Measurements from ENCODE around the gene TOP2B. TPM values are rescaled to one million over a fixed set of nuclear protein-coding genes. Genes with fewer than 3 reads are reported as not detected.
A peak's percentile ranks its signal among the peaks of the same experiment; 100 is the strongest.

TOP2B gene
- polyA plus RNA-seq, 2 of the 4 experiments (the other 2 are of a cell fraction), result 65.8 to 95.7 TPM

GRCh38 chr3:25674670-25675069 is 10.0 kb upstream of the TOP2B start:
- CTCF ChIA-PET, result no interaction called here
- Histone ChIP-seq H3K9me3 (no peaks in the 10 kb centered on the region), H3K4me1 (no peaks in the 10 kb centered on the region), H3K27ac (no peak overlapping the region), H3K4me2 (no peak overlapping the region), H3K4me3 (no peak overlapping the region)
- WGBS (ENCODE audit: missing lambda C conversion rate), result 39% methylated on average over 2 of the region's 2 CpGs
- DNase-seq (ENCODE audit: low read depth in 1 of 2, low spot score in 1 of 2), result no peak
- TF ChIP-seq ZFP36 (IDR thresholded peaks at IDR 0.05; ENCODE audit: borderline replicate concordance, partially characterized antibody) (no peak), POLR2A (IDR thresholded peaks at IDR 0.05; ENCODE audit: low read length) (no peak), KDM1A (IDR thresholded peaks at IDR 0.05; ENCODE audit: low read depth) (no peak), TP53 (CRISPR knock-in tag; IDR thresholded peaks at IDR 0.05) (no peak), BHLHE40 (IDR thresholded peaks at IDR 0.05; ENCODE audit: low read depth, low read length) (no peak), FOXS1 (CRISPR knock-in tag; IDR thresholded peaks at IDR 0.05) (no peak), MAX (IDR thresholded peaks at IDR 0.05) (no peak), HMGXB4 (CRISPR knock-in tag; IDR thresholded peaks at IDR 0.05; ENCODE audit: borderline replicate concordance) (no peak), NPAS2 (CRISPR knock-in tag; IDR thresholded peaks at IDR 0.05; ENCODE audit: borderline replicate concordance) (no peak), NFE2L2 (conservative IDR thresholded peaks at IDR 0.05; ENCODE audit: low read length) (no peak), MAZ (IDR thresholded peaks at IDR 0.05; ENCODE audit: borderline replicate concordance, low read depth, low read length) (no peak), PBX3 (IDR thresholded peaks at IDR 0.05) (no peak), NR3C1 (IDR thresholded peaks at IDR 0.05) (no peak)
- no peak for FAIRE-seq
- ATAC-seq, result peak in 1 of 2 experiments; percentile 29; a peak in 2 of 6 replicates
- POLR2A ChIA-PET, result no interaction called here

- FAIRE-seq (no peak), DNase-seq (ENCODE audit: low read depth in 1 of 2, low spot score in 1 of 2) (no peak), ATAC-seq (no peak)
- no peak overlapping the region for H3K4me3 ChIP-seq
- H3K27ac ChIP-seq, result no peak overlapping the region
- ChIA-PET POLR2A (no interaction called here), CTCF (interaction anchor here (0.9 kb wide), 1 partner anchor 10 kb away, joined by 3 read pairs; no protein-coding TSS in a partner anchor)
- H3K4me1 ChIP-seq, result no peaks in the 10 kb centered on the region
- TF ChIP-seq HEYL (CRISPR knock-in tag; IDR thresholded peaks at IDR 0.05) (no peak), KDM5A (IDR thresholded peaks at IDR 0.05) (no peak), NR3C1 (IDR thresholded peaks at IDR 0.05) (no peak), TFCP2L1 (CRISPR knock-in tag; IDR thresholded peaks at IDR 0.05) (no peak), PHF8 (IDR thresholded peaks at IDR 0.05; ENCODE audit: borderline replicate concordance, low read depth) (no peak), EHMT2 (IDR thresholded peaks at IDR 0.05; ENCODE audit: low read depth) (no peak), REST (IDR thresholded peaks at IDR 0.05) (no peak), HDAC2 (IDR thresholded peaks at IDR 0.05) (no peak), CTCF (IDR thresholded peaks at IDR 0.05) (no peak), FOSL2 (IDR thresholded peaks at IDR 0.05) (no peak), FOSL2 (CRISPR knock-in tag; IDR thresholded peaks at IDR 0.05) (no peak), CBX2 (IDR thresholded peaks at IDR 0.05; ENCODE audit: borderline replicate concordance, low read depth) (no peak), BCL3 (IDR thresholded peaks at IDR 0.05) (no peak), USF2 (IDR thresholded peaks at IDR 0.05) (no peak)
- 86% methylated on average over 5 of the region's 8 CpGs for WGBS (ENCODE audit: missing lambda C conversion rate)
- no peaks in the 10 kb centered on the region for H3K9me3 ChIP-seq
- no peak overlapping the region for H3K4me2 ChIP-seq
Measured at GRCh38 chr3:25673738-25674298, 9.1 kb upstream of the TOP2B start.

All from A549 (cell line).